Measurements from ENCODE around the gene SYT1. TPM values are rescaled to one million over a fixed set of nuclear protein-coding genes. Genes with fewer than 3 reads are reported as not detected.

Gene SYT1
- total RNA-seq, 4 donors from 2014 or later, result 1.1 to 3.7 (median 1.9) TPM

DNA sequence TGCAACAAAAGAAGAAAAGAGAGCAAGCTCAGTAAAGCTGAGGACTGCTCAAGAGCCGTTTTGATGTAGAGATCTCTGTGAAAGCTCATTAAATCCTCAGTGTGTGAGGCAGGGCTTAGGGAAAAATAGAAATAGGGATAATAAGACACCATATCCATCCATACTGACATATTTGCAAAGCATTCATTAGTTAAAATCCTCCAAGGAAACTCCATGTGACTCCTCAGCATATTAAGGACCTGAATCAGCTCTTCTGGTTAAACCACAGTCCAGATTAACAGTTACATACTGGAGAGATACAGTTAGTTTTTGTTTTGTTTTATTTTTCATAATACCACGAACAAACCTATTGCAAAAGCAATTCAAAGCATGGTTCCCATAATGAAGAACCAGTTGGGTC, 538.0 kb downstream of the SYT1 start:
- TF ChIP-seq, protein P1, sequence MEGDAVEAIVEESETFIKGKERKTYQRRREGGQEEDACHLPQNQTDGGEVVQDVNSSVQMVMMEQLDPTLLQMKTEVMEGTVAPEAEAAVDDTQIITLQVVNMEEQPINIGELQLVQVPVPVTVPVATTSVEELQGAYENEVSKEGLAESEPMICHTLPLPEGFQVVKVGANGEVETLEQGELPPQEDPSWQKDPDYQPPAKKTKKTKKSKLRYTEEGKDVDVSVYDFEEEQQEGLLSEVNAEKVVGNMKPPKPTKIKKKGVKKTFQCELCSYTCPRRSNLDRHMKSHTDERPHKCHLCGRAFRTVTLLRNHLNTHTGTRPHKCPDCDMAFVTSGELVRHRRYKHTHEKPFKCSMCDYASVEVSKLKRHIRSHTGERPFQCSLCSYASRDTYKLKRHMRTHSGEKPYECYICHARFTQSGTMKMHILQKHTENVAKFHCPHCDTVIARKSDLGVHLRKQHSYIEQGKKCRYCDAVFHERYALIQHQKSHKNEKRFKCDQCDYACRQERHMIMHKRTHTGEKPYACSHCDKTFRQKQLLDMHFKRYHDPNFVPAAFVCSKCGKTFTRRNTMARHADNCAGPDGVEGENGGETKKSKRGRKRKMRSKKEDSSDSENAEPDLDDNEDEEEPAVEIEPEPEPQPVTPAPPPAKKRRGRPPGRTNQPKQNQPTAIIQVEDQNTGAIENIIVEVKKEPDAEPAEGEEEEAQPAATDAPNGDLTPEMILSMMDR (IDR thresholded peaks at IDR 0.05; ENCODE audit: low read depth), result no peak

DNA sequence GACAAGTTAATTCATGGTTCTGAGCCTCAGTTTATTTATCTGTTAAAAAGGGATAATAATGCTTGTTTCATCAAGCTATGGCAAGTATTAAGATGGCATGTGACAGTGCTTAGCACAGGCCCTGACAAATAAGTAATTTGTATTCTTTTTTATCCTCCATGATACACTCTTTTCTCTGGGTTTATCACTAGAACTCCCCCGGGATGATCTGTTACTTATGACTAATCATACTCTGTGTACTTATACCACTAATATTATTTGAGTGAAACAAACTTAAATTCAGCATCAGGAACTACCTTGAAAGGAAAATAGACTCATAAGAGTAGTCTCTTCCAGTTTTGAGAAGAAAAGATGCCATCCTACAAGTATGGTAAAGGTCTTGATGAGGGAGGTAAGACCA, 542.4 kb downstream of the SYT1 start:
- TF ChIP-seq, protein P1 (IDR thresholded peaks at IDR 0.05; ENCODE audit: low read depth), result no peak

- TF ChIP-seq, protein P1 (IDR thresholded peaks at IDR 0.05; ENCODE audit: low read depth), result no peak
These were observed 543.4 kb downstream of the SYT1 start for GRCh38 chr12:79407671-79408622.

DNA sequence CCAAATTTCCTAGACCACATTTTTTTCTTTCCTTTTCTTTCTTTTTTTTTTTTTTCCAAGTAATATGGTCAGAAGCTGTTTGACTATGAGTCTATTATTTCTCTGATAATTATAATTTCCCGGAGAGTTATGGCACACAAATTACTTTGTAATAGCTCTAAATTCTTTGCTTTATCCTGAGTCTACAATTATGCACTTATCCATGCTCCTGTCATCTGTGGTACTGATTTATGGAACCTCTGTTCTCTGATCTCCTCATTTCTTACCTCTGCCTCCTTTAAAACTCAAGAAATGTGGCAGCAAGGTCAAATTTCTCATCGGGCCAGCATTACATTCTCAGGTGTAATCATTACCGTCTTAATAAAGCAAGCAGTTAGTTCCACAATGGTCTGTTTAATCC, 544.1 kb downstream of the SYT1 start:
- TF ChIP-seq, protein P1 (IDR thresholded peaks at IDR 0.05; ENCODE audit: low read depth), result no peak

DNA sequence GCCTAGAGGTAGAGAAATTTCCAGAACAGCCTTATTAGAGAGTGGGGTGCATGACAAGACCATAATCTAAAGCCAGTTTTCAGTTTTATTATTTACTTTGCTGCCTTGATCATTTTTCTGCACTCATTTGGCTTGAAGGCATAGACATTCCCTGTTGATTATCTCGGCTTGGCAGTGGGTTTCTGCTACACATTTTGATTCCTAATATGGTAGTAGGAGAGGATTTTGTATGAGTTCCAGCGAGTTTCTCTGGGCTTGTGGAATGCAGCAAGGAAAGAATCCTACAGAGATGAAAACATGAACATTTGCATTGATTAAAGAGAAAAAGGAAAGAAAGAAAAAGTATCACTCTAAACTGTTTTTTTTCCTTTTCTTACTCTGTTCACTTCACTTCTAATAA, 545.0 kb downstream of the SYT1 start:
- TF ChIP-seq, protein P1 (IDR thresholded peaks at IDR 0.05; ENCODE audit: low read depth), result no peak

GRCh38 chr12:79411791-79412190, 547.2 kb downstream of the SYT1 start:
- TF ChIP-seq, protein P1 (IDR thresholded peaks at IDR 0.05; ENCODE audit: low read depth), result no peak

DNA sequence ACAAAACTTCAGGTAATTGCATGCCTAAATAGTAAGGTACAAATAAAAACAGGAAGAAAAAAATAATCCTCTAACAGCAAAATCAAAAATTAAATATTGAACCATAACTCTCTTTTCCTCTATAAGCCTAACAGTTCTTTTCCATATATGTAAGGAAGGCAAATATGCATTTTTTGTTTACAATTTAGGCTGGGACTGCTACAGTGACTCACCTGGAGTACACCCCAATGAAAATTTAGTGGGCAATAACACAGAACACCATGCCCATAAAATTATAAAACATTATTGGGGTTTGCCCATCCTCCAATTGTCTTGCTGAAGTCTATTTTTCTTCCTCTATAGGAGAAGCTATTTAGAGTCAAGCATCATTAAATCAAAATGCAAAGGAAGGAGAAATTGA, 549.2 kb downstream of the SYT1 start:
- TF ChIP-seq, protein P1 (IDR thresholded peaks at IDR 0.05; ENCODE audit: low read depth), result no peak
